ENCODE results near the gene GLA.

GLA gene

DNA sequence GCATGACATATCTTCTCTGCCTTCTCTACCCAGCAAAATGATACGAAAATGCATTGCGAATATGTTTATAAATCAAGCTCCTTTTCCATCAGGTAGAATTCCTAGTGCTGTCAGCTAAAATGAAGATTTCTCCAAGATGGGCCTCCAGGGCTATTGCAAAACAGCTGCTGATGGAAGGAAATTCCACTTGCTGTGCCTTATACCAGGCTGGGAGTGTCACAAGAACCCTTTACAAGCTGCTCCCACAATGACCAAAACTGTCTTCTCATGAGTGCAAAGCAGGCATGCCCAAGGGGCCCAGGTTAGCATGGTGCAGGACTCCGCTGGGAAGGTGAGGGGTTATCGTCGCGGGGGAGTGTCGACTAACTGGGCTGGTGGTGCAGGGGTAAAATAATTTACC, 9.0 kb upstream of the GLA start:
- no peak overlapping the region for H3K4me3 ChIP-seq (ENCODE audit: low read depth, low read length)
- no peak for DNase-seq (ENCODE audit: low read depth)
- TF ChIP-seq, protein P1, sequence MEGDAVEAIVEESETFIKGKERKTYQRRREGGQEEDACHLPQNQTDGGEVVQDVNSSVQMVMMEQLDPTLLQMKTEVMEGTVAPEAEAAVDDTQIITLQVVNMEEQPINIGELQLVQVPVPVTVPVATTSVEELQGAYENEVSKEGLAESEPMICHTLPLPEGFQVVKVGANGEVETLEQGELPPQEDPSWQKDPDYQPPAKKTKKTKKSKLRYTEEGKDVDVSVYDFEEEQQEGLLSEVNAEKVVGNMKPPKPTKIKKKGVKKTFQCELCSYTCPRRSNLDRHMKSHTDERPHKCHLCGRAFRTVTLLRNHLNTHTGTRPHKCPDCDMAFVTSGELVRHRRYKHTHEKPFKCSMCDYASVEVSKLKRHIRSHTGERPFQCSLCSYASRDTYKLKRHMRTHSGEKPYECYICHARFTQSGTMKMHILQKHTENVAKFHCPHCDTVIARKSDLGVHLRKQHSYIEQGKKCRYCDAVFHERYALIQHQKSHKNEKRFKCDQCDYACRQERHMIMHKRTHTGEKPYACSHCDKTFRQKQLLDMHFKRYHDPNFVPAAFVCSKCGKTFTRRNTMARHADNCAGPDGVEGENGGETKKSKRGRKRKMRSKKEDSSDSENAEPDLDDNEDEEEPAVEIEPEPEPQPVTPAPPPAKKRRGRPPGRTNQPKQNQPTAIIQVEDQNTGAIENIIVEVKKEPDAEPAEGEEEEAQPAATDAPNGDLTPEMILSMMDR (IDR thresholded peaks at IDR 0.05; ENCODE audit: low read depth, low read length, missing control alignments) = no peak

DNA sequence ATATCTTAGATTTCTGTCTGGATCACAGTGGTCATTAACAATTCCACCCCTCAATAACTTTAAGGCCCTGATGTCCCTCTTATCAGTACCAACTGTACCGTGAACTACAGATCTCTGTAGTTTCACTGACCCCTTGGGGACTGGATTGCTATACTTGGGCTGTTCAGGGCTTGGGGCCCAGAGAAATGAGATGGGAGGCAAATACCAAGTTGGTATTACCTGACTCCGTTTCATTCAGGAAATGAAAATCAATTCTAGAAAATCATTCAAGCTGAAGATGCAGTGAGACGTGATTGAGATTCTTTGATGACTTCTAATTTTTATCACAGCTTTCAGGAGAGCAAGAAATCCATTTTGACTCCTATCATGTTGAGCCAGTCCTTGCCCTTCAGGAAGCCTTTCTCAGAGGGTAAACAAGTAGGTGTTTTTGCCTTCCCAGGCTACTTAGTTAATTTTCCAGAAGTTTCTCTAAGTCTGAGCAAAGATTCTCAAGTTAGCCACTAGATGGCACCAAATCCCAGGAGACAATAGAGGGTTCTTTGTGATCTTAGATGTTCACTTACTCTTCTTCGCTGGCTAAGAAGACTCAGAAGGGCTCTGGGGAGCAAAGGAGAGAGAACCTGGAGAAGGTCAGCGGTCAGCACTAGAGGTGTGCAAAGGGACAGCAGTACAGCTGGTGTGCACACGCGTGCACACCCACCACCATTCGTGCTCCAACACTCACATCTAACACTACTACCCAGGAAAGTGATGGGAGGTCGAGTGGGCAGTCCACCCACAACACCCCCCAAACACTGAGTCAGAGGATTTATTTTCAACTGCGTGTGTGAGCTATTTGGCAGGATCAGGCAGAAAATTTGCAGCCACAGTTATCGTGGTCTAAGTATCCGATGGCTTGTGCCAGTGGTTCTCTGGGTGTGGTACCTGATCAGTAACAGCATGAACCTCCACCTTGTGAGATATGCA, 7.7 kb upstream of the GLA start:
- no peak for DNase-seq (ENCODE audit: low read depth)
- TF ChIP-seq, protein P1 (IDR thresholded peaks at IDR 0.05; ENCODE audit: low read depth, low read length, missing control alignments) = peak; percentile 58
- no peak overlapping the region for H3K4me3 ChIP-seq (ENCODE audit: low read depth, low read length)

DNA sequence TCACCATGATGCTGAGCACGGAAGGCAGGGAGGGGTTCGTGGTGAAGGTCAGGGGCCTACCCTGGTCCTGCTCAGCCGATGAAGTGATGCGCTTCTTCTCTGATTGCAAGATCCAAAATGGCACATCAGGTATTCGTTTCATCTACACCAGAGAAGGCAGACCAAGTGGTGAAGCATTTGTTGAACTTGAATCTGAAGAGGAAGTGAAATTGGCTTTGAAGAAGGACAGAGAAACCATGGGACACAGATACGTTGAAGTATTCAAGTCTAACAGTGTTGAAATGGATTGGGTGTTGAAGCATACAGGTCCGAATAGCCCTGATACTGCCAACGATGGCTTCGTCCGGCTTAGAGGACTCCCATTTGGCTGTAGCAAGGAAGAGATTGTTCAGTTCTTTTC, 4.3 kb upstream of the GLA start:
- H3K4me3 ChIP-seq (ENCODE audit: low read depth, low read length) = no peak overlapping the region
- TF ChIP-seq, protein P1 (IDR thresholded peaks at IDR 0.05; ENCODE audit: low read depth, low read length, missing control alignments) = no peak
- no peak for DNase-seq (ENCODE audit: low read depth)

DNA sequence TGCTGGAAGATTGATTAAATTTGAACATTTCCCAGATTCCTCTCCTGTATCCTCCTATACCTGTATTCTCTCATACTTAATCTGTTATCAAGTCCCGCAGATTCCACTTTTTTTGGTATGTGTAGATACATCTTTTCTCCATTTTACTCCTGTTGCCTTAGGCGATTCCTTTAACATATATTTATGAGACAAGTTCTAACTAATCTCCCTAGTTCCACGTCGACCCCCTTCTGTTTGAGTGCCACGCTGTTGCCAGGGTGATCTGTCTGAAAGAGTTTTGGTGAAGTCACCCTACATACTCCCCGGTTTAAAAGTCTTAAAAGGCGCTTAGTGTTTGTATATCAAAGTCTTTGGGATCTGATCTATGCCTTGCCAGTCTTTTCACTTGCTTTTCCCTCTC, 2.7 kb upstream of the GLA start:
- TF ChIP-seq, protein P1 (IDR thresholded peaks at IDR 0.05; ENCODE audit: low read depth, low read length, missing control alignments) = no peak
- peak overlapping the region; percentile 25; the same call in 1 of the 2 replicates for H3K4me3 ChIP-seq (ENCODE audit: low read depth, low read length)
- no peak for DNase-seq (ENCODE audit: low read depth)

DNA sequence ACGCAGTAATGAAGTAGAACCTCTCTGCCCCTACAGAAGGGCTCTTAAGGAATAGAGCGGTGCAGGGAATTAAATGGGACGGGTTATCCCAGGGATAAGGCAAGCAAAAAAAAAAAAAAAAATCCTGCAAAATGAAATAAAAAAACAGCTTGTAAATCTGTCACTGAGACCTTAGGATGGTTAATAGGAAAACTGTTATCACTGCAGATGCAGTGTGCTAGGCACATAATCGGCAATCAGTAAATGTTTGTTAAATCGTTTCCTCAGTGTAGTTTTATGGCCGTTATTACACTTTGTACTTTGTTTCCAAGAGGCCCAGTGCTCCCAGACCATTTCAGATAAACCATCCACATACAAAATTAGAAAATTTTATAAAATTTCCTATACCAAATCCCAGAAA, 1.3 kb upstream of the GLA start:
- H3K4me3 ChIP-seq (ENCODE audit: low read depth, low read length) = peak overlapping the region; percentile 89
- TF ChIP-seq, protein P1 (IDR thresholded peaks at IDR 0.05; ENCODE audit: low read depth, low read length, missing control alignments) = no peak
- DNase-seq (ENCODE audit: low read depth) = no peak

DNA sequence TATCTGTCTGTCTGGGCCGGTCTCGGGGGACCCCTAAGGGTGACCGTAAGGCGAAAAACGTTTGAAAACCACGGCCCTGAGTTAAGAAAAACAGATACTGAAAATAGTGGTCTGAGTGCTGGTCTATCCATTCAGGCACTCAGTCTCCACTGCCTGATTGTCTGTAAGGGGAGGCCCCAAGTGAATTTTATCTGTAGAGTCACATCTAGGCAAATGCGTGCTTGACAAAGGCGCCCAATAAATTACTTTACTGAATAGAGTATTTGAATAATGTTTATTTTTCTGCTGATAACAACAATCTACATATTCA, 762 bp upstream of the GLA start:
- no peak for DNase-seq (ENCODE audit: low read depth)
- TF ChIP-seq, protein P1 (IDR thresholded peaks at IDR 0.05; ENCODE audit: low read depth, low read length, missing control alignments) = no peak
- H3K4me3 ChIP-seq (ENCODE audit: low read depth, low read length) = peak overlapping the region; percentile 89
